ENCODE data around the gene AKT1. TPM values are rescaled to one million over a fixed set of nuclear protein-coding genes. Genes with fewer than 3 reads are reported as not detected.

AKT1 gene
- total and polyA plus RNA-seq, 4 donors = 30.6 to 192 (median 58.7) TPM

DNA sequence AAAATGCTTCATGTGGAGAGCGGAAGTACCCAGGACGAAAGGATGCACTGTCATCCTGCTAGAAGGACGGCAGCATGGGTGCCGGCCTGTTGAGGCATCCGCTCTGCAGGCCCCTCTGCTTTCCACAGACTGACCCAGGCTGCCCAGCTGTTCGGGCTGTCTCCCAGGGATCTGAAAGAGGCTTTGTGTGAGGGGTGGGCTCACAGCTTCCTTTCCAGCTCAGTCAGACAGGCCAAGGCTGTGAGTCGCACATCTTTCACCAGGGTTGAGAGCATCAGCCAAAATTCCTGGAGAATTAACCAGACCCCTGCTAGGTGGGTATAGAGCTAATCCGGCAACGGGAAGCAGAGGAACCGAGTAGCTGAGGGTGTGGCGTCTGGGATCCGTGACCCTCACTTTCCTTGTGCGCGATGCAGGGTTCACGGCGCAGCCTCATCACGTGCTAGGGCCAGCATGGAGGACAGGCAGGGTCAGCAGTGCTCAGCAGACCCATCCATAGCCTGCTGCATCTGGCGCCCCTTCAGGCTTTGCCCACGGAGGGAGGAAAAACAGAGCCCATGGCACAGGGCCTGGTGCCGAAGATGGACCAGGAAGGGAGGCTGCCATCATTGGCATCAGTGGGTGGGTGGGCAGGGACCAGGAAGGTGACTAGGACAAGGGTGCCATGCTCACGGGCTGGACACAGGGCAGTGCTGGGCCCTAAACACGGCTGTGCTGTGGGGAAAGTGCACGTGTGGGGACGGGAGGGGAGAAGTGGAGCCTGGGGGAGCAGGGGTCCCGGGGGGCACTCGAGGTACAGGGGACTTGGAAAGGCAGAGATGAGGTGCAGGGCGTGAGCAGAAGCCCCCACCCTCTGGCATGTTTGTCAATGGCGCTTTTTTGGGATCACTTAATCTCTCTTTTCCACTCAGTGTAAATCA lies 51.8 kb downstream of the AKT1 start:
- no peak for TF ChIP-seq FOXA2 (IDR thresholded peaks at IDR 0.05)
- no peak for TF ChIP-seq ZBTB33 (IDR thresholded peaks at IDR 0.05)
- TF ChIP-seq RXRA (IDR thresholded peaks at IDR 0.05) = no peak
- Histone ChIP-seq H3K27me3 (ENCODE audit: control insufficient read depth in 4 of 4, insufficient read depth in 4 of 4, low read length in 3 of 4) (no peaks in the 10 kb centered on the region), H3K36me3 (ENCODE audit: control insufficient read depth in 4 of 4, insufficient read depth in 3 of 4, low read depth in 1 of 4, low read length in 3 of 4) (peaks cover 0 to 42% (median 20%) of the 10 kb centered on the region in 4 donors), H3K27ac (ENCODE audit: low read depth in 1 of 2, low read length in 2 of 2) (no peak overlapping the region), H3K9me3 (ENCODE audit: control insufficient read depth in 4 of 4, low read length in 3 of 4) (no peaks in the 10 kb centered on the region), H3K4me3 (ENCODE audit: low read depth in 1 of 3, low read length in 3 of 3) (no peak overlapping the region), H3K4me1 (ENCODE audit: control insufficient read depth in 4 of 4, insufficient read depth in 4 of 4, low read length in 3 of 4) (peaks cover 6 to 28% (median 21%) of the 10 kb centered on the region in 4 donors), H3K9ac (ENCODE audit: low read depth in 1 of 2, low read length in 2 of 2) (no peak overlapping the region)
- WGBS = 91% methylated on average over 28 of the region's 28 CpGs
- no peak for DNase-seq (ENCODE audit: low spot score)

GRCh38 chr14:104742586-104743455 lies 52.7 kb downstream of the AKT1 start:
- Histone ChIP-seq H3K9ac (ENCODE audit: low read depth in 1 of 2, low read length in 2 of 2) (no peak overlapping the region), H3K36me3 (ENCODE audit: control insufficient read depth in 4 of 4, insufficient read depth in 3 of 4, low read depth in 1 of 4, low read length in 3 of 4) (peaks cover 0 to 42% (median 20%) of the 10 kb centered on the region in 4 donors), H3K4me3 (ENCODE audit: low read depth in 1 of 3, low read length in 3 of 3) (no peak overlapping the region), H3K27me3 (ENCODE audit: control insufficient read depth in 4 of 4, insufficient read depth in 4 of 4, low read length in 3 of 4) (no peaks in the 10 kb centered on the region), H3K9me3 (ENCODE audit: control insufficient read depth in 4 of 4, low read length in 3 of 4) (no peaks in the 10 kb centered on the region), H3K27ac (ENCODE audit: low read depth in 1 of 2, low read length in 2 of 2) (no peak overlapping the region), H3K4me1 (ENCODE audit: control insufficient read depth in 4 of 4, insufficient read depth in 4 of 4, low read length in 3 of 4) (peaks cover 6 to 23% (median 18%) of the 10 kb centered on the region in 4 donors)
- TF ChIP-seq HNF4A (conservative IDR thresholded peaks at IDR 0.05) = no peak
- TF ChIP-seq, protein P1, sequence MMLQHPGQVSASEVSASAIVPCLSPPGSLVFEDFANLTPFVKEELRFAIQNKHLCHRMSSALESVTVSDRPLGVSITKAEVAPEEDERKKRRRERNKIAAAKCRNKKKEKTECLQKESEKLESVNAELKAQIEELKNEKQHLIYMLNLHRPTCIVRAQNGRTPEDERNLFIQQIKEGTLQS (IDR thresholded peaks at IDR 0.05) = no peak
- no peak for TF ChIP-seq TAF1 (conservative IDR thresholded peaks at IDR 0.05)
- TF ChIP-seq RAD21 (IDR thresholded peaks at IDR 0.05) = no peak
- TF ChIP-seq YY1 (IDR thresholded peaks at IDR 0.05) = no peak
- 95% methylated on average over 32 of the region's 32 CpGs for WGBS
- no peak for DNase-seq (ENCODE audit: low spot score)

GRCh38 chr14:104741803-104742251 lies 53.7 kb downstream of the AKT1 start:
- no peak overlapping the region for H3K4me3 ChIP-seq (ENCODE audit: low read depth in 1 of 3, low read length in 3 of 3)
- peaks cover 13 to 26% (median 21%) of the 10 kb centered on the region in 4 donors for H3K4me1 ChIP-seq (ENCODE audit: control insufficient read depth in 4 of 4, insufficient read depth in 4 of 4, low read length in 3 of 4)
- H3K27ac ChIP-seq (ENCODE audit: low read depth in 1 of 2, low read length in 2 of 2) = no peak overlapping the region
- no peak for DNase-seq (ENCODE audit: low spot score)
- H3K36me3 ChIP-seq (ENCODE audit: control insufficient read depth in 4 of 4, insufficient read depth in 3 of 4, low read depth in 1 of 4, low read length in 3 of 4) = peaks cover 0 to 42% (median 20%) of the 10 kb centered on the region in 4 donors
- 94% methylated on average over 23 of the region's 23 CpGs for WGBS
- H3K9me3 ChIP-seq (ENCODE audit: control insufficient read depth in 4 of 4, low read length in 3 of 4) = no peaks in the 10 kb centered on the region
- no peaks in the 10 kb centered on the region for H3K27me3 ChIP-seq (ENCODE audit: control insufficient read depth in 4 of 4, insufficient read depth in 4 of 4, low read length in 3 of 4)
- H3K9ac ChIP-seq (ENCODE audit: low read depth in 1 of 2, low read length in 2 of 2) = no peak overlapping the region
- TF ChIP-seq, protein P2, sequence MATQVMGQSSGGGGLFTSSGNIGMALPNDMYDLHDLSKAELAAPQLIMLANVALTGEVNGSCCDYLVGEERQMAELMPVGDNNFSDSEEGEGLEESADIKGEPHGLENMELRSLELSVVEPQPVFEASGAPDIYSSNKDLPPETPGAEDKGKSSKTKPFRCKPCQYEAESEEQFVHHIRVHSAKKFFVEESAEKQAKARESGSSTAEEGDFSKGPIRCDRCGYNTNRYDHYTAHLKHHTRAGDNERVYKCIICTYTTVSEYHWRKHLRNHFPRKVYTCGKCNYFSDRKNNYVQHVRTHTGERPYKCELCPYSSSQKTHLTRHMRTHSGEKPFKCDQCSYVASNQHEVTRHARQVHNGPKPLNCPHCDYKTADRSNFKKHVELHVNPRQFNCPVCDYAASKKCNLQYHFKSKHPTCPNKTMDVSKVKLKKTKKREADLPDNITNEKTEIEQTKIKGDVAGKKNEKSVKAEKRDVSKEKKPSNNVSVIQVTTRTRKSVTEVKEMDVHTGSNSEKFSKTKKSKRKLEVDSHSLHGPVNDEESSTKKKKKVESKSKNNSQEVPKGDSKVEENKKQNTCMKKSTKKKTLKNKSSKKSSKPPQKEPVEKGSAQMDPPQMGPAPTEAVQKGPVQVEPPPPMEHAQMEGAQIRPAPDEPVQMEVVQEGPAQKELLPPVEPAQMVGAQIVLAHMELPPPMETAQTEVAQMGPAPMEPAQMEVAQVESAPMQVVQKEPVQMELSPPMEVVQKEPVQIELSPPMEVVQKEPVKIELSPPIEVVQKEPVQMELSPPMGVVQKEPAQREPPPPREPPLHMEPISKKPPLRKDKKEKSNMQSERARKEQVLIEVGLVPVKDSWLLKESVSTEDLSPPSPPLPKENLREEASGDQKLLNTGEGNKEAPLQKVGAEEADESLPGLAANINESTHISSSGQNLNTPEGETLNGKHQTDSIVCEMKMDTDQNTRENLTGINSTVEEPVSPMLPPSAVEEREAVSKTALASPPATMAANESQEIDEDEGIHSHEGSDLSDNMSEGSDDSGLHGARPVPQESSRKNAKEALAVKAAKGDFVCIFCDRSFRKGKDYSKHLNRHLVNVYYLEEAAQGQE (IDR thresholded peaks at IDR 0.05) = no peak
- TF ChIP-seq GABPA (IDR thresholded peaks at IDR 0.05 in 1 of 2, conservative IDR thresholded peaks at IDR 0.05 in 1 of 2) = no peak
- no peak for TF ChIP-seq HNF4A (conservative IDR thresholded peaks at IDR 0.05)
- TF ChIP-seq SP1 (IDR thresholded peaks at IDR 0.05) = no peak
- TF ChIP-seq RAD21 (IDR thresholded peaks at IDR 0.05) = no peak
- TF ChIP-seq JUND (IDR thresholded peaks at IDR 0.05) = no peak
- TF ChIP-seq TAF1 (conservative IDR thresholded peaks at IDR 0.05) = no peak
- TF ChIP-seq CTCF (IDR thresholded peaks at IDR 0.05; ENCODE audit: low read depth, low read length, missing input control) = no peak
- TF ChIP-seq, protein P1 (IDR thresholded peaks at IDR 0.05) = no peak
- TF ChIP-seq, protein P3, sequence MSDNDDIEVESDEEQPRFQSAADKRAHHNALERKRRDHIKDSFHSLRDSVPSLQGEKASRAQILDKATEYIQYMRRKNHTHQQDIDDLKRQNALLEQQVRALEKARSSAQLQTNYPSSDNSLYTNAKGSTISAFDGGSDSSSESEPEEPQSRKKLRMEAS (IDR thresholded peaks at IDR 0.05) = no peak
- TF ChIP-seq YY1 (IDR thresholded peaks at IDR 0.05) = no peak
- no peak for TF ChIP-seq RXRA (IDR thresholded peaks at IDR 0.05)

All from liver (tissue), 9 donors.